Esophagus muscularis mucosa (tissue), 4 donors: ENCODE data around the gene MPP2. TPM values are rescaled to one million over a fixed set of nuclear protein-coding genes. Genes with fewer than 3 reads are reported as not detected.
"Not testable (repeated sequence)": the region's sequence is repeated elsewhere in the genome, so short reads cannot be mapped to it uniquely, and the experiment has no call there.

Experiments
- DNase-seq: peaks from one replicate; pipeline ENCODE4 v3.0.0-alpha.2; 2017; ENCODE audit errors: extremely low spot score
- H3K27ac ChIP-seq, 4 donors: fragments of 200-600 bp; sonication (generic); replicated peaks in 1 of 4; 1 replicate in 3 of 4; 2 replicates in 1 of 4; pipeline ENCODE4 v1.5.1; 2016 to 2019; ENCODE audit warnings: mild to moderate bottlenecking in 1 of 4
- H3K27me3 ChIP-seq, 4 donors: fragments of 200-600 bp; sonication (generic); one replicate each; pipeline versions ENCODE4 v1.5.1 to v1.6.0; 2016 to 2019
- H3K36me3 ChIP-seq, 4 donors: fragments of 200-600 bp; sonication (generic); one replicate each; pipeline ENCODE4 v1.5.1; 2016 to 2019
- H3K4me1 ChIP-seq, 4 donors: fragments of 200-600 bp; sonication (generic); one replicate each; pipeline ENCODE4 v1.5.1; 2016 to 2019
- H3K4me3 ChIP-seq, 4 donors: fragments of 200-600 bp; sonication (generic); 1 replicate in 2 of 4; 2 replicates in 2 of 4; pipeline ENCODE4 v1.5.1; 2016 to 2019; ENCODE audit warnings: mild to moderate bottlenecking in 4 of 4, moderate library complexity in 1 of 4
- H3K9me3 ChIP-seq, 4 donors: fragments of 200-600 bp; sonication (generic); 1 replicate in 3 of 4; 2 replicates in 1 of 4; pipeline ENCODE4 v1.5.1; 2016 to 2019
- EP300 ChIP-seq: sonication (generic); formaldehyde crosslinking; IDR thresholded peaks from one replicate; pipeline ENCODE4 v1.6.1; 2017; ENCODE audit warnings: antibody characterized with exemption
- POLR2A ChIP-seq: fragments of 450-650 bp; IDR thresholded peaks from one replicate; pipeline ENCODE4 v1.6.1; 2017; ENCODE audit warnings: antibody characterized with exemption, moderate library complexity, mild to moderate bottlenecking, low read depth
- POLR2AphosphoS5 ChIP-seq, 2 donors: sonication (generic); formaldehyde crosslinking; IDR thresholded peaks; one replicate each; pipeline ENCODE4 v1.6.1; 2017; ENCODE audit warnings: antibody characterized with exemption in 2 of 2
- WGBS: methylation state at CpG from one replicate; pipeline ENCODE4 v1.1.5; 2018; 5-methylcytosine and 5-hydroxymethylcytosine counted together
- intact Hi-C: fragments of 100-400 bp; cut with DNase I; formaldehyde crosslinking; loops from one replicate; pipeline ENCODE4 v1.15.1; 2023
- total RNA-seq, 4 donors: library from RNA; depleted of rRNA; stranded (reverse); fragments of >200 nt; gene quantifications; one replicate each; pipeline versions ENCODE4 v1.1.0 to v1.2.1, GENCODE V29; 2016
- TF ChIP-seq, protein P1 (sequence below), 3 experiments: fragments of 200-600 bp in 2 of 3; fragments of 450-650 bp in 1 of 3; sonication (generic) in 2 of 3; IDR thresholded peaks; one replicate each; pipeline ENCODE4 v1.5.1; 2017 to 2019; ENCODE audit warnings: antibody characterized with exemption in 3 of 3, mild to moderate bottlenecking in 2 of 3, moderate library complexity in 1 of 3

The MPP2 gene
- total RNA-seq, 4 donors from 2014 or later = 13.3 to 15.9 (median 15.6) TPM

DNA sequence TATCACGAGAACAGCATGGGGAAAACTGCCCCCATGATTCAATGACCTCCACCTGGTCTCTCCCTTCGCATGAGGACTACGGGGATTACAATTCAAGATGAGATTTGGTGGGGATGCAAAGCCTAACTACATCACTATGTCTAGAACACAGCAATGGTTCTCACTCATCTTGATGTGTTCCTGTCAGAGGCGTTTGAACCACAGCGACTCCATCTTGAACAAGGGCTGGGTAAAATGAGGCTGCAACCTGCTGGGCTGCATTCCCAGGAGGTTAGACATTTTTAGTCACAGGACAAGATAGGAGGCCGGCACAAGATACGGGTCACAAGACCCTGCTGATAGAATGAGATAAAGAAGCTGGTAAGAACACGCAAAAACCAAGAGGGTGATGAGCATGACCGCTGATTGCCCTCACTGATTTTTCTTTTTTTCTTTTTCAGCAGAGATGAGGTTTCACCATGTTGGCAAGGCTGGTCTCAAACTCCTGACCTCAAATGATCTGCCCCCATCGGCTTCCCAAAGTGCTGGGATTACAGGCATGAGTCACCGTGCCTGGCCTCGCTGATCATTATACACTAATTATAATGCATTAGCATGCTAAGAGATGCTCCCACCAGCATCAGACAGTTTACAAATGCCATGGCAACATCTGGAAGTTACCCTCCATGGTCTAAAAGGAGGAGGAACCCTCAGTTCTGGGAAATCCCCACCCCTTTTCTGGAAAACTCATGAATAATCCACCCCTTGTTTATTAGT, 37.9 kb upstream of the MPP2 start:
- intact Hi-C loops = loop anchor here (2.0 kb wide), 1 partner anchor 96 kb away; no protein-coding TSS in a partner anchor
- 82% methylated on average over 12 of the region's 12 CpGs for WGBS

DNA sequence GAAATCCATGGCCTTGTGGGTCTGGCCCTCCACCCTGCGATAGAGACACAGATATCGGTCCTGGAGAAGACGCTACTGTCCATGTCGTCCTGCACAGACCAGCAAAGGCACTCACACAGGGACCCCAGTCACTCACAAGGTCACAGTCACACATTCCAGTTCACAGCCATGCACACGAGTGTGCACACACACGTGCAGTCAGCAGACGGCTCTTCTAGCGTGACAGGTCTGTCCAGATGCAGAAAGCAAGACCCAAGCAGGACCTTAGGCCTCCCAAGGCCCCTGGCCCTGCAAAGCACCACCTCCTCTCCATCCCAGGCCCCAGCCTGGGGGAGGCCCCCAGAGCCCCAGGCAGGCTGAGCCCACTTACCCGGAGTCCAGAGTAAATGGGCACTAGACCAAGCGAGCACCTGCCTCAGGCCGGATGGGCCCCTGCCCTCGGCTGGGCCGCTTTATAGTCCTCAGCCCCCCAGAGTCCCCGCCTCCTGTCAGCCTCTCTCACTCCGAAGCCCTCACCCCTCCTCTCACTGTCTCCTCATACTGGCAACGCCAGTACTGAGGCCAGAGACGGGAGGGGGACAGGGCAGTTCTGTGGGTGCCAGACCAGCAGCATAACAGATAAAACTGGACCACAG, 34.8 kb upstream of the MPP2 start, which contains the start of gene PPY:
Gene PPY, minus strand, starts transcription at position 426 of the 635 bp plus-strand sequence. CDS start 822 bp downstream, outside the sequence.
- no peak for DNase-seq
- TF ChIP-seq, protein P1, sequence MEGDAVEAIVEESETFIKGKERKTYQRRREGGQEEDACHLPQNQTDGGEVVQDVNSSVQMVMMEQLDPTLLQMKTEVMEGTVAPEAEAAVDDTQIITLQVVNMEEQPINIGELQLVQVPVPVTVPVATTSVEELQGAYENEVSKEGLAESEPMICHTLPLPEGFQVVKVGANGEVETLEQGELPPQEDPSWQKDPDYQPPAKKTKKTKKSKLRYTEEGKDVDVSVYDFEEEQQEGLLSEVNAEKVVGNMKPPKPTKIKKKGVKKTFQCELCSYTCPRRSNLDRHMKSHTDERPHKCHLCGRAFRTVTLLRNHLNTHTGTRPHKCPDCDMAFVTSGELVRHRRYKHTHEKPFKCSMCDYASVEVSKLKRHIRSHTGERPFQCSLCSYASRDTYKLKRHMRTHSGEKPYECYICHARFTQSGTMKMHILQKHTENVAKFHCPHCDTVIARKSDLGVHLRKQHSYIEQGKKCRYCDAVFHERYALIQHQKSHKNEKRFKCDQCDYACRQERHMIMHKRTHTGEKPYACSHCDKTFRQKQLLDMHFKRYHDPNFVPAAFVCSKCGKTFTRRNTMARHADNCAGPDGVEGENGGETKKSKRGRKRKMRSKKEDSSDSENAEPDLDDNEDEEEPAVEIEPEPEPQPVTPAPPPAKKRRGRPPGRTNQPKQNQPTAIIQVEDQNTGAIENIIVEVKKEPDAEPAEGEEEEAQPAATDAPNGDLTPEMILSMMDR (IDR thresholded peaks at IDR 0.05) = no peak
- TF ChIP-seq EP300 (no peak), POLR2AphosphoS5 (IDR thresholded peaks at IDR 0.05) (no peak), POLR2A (no peak)
- H3K27ac ChIP-seq = no peak within 1 kb of the TSS
- H3K4me1 ChIP-seq = peaks cover 6 to 19% (median 9%) of the 10 kb centered on the region in 4 donors
- 94% methylated on average over 8 of the region's 17 CpGs for WGBS
- intact Hi-C loops = loop anchor here (2.0 to 5.0 kb wide), 2 partner anchors 50 to 227 kb away; no protein-coding TSS in a partner anchor
- no peaks in the 10 kb centered on the region for H3K9me3 ChIP-seq
- H3K36me3 ChIP-seq = no peaks in the 10 kb centered on the region
- peaks cover 0 to 22% (median 9%) of the 10 kb centered on the region in 4 donors for H3K27me3 ChIP-seq
- H3K4me3 ChIP-seq = no peak within 1 kb of the TSS

More for the DNA sequence above, 37.9 kb upstream of the MPP2 start:
- no peak for DNase-seq
- Histone ChIP-seq H3K4me1 (peaks cover 0 to 7% (median 0%) of the 10 kb centered on the region in 4 donors), H3K4me3 (no peak overlapping the region), H3K27me3 (peaks cover 0 to 29% (median 3%) of the 10 kb centered on the region in 4 donors), H3K36me3 (no peaks in the 10 kb centered on the region), H3K9me3 (no peaks in the 10 kb centered on the region), H3K27ac (no peak overlapping the region)
- TF ChIP-seq, protein P1 (IDR thresholded peaks at IDR 0.05) = no peak
- TF ChIP-seq POLR2A = no peak
- TF ChIP-seq POLR2AphosphoS5 (IDR thresholded peaks at IDR 0.05) = no peak
- no peak for TF ChIP-seq EP300

DNA sequence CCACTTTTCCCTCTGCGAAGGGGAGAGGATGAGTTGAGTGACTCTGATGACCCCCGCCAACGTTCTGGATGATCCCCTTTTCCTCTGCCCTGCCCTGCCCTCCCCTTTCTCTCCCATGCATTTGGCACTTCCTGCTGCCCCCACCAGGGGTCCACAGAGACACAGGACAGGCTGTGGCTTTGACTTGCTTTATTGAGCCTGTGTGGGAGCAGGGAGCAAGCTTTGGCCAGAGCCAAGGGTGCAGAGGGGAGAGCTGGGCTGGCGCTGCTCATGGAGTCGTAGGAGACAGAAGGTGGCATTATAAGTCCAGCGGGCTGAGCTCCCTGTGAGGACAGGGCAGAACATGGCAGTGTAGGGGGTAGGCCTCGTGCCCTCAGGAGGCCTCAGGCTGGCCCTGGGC, 33.3 kb upstream of the MPP2 start:
- no peaks in the 10 kb centered on the region for H3K9me3 ChIP-seq
- H3K27me3 ChIP-seq = peaks cover 0 to 28% (median 9%) of the 10 kb centered on the region in 4 donors
- no peak for DNase-seq
- H3K4me3 ChIP-seq = no peak overlapping the region
- WGBS = 51% methylated on average over 7 of the region's 7 CpGs
- H3K4me1 ChIP-seq = peaks cover 6 to 19% (median 9%) of the 10 kb centered on the region in 4 donors
- intact Hi-C loops = loop anchor here (5.0 kb wide), 1 partner anchor 52 kb away; no protein-coding TSS in a partner anchor
- H3K36me3 ChIP-seq = no peaks in the 10 kb centered on the region
- TF ChIP-seq EP300 = no peak
- no peak for TF ChIP-seq POLR2A
- TF ChIP-seq, protein P1 (IDR thresholded peaks at IDR 0.05) = peak in 1 of 3 experiments; percentile 22
- no peak for TF ChIP-seq POLR2AphosphoS5 (IDR thresholded peaks at IDR 0.05)
- H3K27ac ChIP-seq = no peak overlapping the region

DNA sequence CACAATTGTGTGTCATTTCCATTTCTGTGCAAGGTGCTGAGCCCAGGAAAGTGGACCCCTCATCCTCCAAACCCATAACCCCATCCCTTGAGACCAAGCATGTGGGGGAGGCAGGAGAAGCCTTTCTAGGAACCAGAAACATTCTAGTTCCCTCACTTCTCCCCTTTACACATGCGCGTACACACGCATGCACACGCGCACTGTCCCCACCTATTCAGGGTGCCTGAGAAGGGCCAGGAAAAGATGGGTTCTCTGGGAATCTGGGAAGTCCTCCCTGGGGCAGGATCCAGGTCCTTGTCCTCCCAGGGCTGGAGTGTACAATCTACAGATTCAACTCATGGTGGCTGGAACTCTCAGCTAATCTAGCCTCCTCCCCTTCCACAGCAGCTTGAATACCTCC, 32.5 kb upstream of the MPP2 start:
- 97% methylated on average over 5 of the region's 5 CpGs for WGBS
- Histone ChIP-seq H3K4me1 (peaks cover 6 to 19% (median 9%) of the 10 kb centered on the region in 4 donors), H3K36me3 (no peaks in the 10 kb centered on the region), H3K27me3 (peaks cover 0 to 34% (median 9%) of the 10 kb centered on the region in 4 donors), H3K9me3 (no peaks in the 10 kb centered on the region), H3K4me3 (no peak overlapping the region), H3K27ac (no peak overlapping the region)
- TF ChIP-seq POLR2AphosphoS5 (IDR thresholded peaks at IDR 0.05) = no peak
- no peak for TF ChIP-seq EP300
- TF ChIP-seq POLR2A = no peak
- TF ChIP-seq, protein P1 (IDR thresholded peaks at IDR 0.05) = no peak
- DNase-seq = no peak
- intact Hi-C loops = loop anchor here (5.0 kb wide), 1 partner anchor 52 kb away; no protein-coding TSS in a partner anchor

DNA sequence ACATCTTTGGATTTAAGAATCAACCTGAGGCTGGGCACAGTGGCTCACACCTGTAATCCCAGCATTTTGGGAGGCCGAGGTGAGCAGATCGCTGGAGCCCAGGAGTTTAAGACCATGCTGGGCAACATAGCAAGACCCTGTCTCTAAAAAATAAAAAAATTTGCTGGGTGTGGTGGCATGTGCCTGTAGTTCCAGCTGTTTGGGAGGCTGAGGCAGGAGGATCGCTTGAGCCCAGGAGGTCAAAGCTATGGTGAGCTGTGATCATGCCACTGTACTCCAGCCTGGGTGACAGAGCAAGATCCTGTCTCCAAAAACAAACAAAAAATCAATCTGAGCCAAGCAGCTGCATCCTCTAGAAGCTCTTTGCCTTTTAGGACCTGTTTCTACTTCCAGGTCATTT, 32.1 kb upstream of the MPP2 start:
- WGBS = 96% methylated on average over 3 of the region's 3 CpGs
- H3K4me3 ChIP-seq, H3K36me3 ChIP-seq, DNase-seq, intact Hi-C loops, H3K9me3 ChIP-seq, H3K27ac ChIP-seq: not testable (repeated sequence)
- Histone ChIP-seq H3K4me1 (peaks cover 6 to 19% (median 9%) of the 10 kb centered on the region in 4 donors), H3K27me3 (peaks cover 0 to 34% (median 9%) of the 10 kb centered on the region in 4 donors)
